ENCODE results near the gene CCDC74B. TPM values are rescaled to one million over a fixed set of nuclear protein-coding genes. Genes with fewer than 3 reads are reported as not detected.
"Not testable (repeated sequence)": the region's sequence is repeated elsewhere in the genome, so short reads cannot be mapped to it uniquely, and the experiment has no call there.

The CCDC74B gene
- total RNA-seq, 4 donors from 2014 or later, result 0.31 to 4.4 (median 0.70) TPM

DNA sequence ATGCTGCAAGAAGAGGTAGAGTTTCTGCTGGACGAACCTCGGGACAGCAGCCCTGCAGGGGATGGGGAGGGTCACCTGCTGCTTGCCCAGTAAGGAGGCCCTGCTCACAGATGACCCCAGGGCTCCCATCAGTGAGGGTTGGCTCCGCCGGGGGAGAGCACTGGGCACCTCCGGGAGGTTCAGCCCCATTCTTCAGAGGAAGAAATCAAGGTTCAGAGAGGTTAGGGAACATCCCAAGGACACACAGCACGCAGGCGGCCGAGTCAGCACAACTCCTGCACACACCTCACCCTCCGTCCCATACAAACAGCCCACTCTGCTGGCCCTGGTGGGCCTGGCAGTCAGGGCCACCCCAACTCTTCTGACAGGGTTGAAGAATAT lies 11.7 kb upstream of the CCDC74B start:
- no peaks in the 10 kb centered on the region for H3K27me3 ChIP-seq
- no peaks in the 10 kb centered on the region for H3K4me1 ChIP-seq
- peaks cover 0 to 81% (median 4%) of the 10 kb centered on the region in 3 donors for H3K36me3 ChIP-seq
- WGBS, 2 donors, result 92% methylated on average over 4 of the region's 9 CpGs; no CpG with 5 or more reads in 1 of the 2 donors
- no peak for TF ChIP-seq POLR2A (IDR thresholded peaks at IDR 0.05)
- TF ChIP-seq, protein P1, sequence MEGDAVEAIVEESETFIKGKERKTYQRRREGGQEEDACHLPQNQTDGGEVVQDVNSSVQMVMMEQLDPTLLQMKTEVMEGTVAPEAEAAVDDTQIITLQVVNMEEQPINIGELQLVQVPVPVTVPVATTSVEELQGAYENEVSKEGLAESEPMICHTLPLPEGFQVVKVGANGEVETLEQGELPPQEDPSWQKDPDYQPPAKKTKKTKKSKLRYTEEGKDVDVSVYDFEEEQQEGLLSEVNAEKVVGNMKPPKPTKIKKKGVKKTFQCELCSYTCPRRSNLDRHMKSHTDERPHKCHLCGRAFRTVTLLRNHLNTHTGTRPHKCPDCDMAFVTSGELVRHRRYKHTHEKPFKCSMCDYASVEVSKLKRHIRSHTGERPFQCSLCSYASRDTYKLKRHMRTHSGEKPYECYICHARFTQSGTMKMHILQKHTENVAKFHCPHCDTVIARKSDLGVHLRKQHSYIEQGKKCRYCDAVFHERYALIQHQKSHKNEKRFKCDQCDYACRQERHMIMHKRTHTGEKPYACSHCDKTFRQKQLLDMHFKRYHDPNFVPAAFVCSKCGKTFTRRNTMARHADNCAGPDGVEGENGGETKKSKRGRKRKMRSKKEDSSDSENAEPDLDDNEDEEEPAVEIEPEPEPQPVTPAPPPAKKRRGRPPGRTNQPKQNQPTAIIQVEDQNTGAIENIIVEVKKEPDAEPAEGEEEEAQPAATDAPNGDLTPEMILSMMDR (IDR thresholded peaks at IDR 0.05), result no peak
- H3K27ac ChIP-seq, result no peak overlapping the region
- H3K4me3 ChIP-seq, result no peak overlapping the region
- intact Hi-C loops (cut with DNase I), result no loop called here
- no peaks in the 10 kb centered on the region for H3K9me3 ChIP-seq
- DNase-seq, result no peak

DNA sequence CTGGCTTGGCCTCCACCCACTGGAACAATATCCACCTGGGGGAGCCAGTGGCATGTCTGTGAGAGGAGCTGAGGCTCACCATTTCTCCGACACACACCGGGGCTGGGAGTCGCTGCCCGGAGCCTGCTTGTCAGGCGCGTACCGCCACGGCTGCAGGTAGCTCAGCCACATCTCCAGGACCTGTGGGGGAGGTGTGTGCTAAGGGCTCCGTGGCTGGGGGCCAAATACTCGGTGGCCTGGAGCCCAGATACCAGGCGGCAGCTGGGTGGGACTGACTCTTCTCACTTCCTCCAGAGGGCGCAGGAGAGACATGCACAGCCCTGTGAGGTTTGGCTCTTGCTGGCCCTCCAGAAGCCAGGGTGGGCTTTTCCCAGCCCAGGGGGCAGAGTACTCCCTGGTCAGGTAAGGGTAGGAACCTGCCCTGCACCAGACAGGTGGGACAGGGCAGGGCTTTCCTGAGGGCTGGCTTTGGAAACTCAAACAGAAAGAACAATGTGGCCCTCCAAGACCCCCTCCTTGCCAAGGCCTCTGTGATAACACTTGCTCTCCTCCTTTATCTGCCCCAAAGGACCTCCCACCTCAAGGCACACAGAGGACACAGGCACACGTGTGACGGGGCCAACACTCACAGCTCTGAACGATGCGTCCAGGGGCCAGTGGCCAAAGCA lies 11.2 kb upstream of the CCDC74B start:
- H3K27ac ChIP-seq; DNase-seq; H3K27me3 ChIP-seq; intact Hi-C loops (cut with DNase I); H3K4me3 ChIP-seq; H3K9me3 ChIP-seq; H3K4me1 ChIP-seq: not testable (repeated sequence)
- TF ChIP-seq, protein P1 (IDR thresholded peaks at IDR 0.05), result peak in 4 of 6 experiments; percentile 19 to 59 (median 38)
- H3K36me3 ChIP-seq, result peaks cover 0 to 76% (median 4%) of the 10 kb centered on the region in 3 donors
- WGBS, 2 donors, result 26% methylated on average over 3 of the region's 16 CpGs; no CpG with 5 or more reads in 1 of the 2 donors

DNA sequence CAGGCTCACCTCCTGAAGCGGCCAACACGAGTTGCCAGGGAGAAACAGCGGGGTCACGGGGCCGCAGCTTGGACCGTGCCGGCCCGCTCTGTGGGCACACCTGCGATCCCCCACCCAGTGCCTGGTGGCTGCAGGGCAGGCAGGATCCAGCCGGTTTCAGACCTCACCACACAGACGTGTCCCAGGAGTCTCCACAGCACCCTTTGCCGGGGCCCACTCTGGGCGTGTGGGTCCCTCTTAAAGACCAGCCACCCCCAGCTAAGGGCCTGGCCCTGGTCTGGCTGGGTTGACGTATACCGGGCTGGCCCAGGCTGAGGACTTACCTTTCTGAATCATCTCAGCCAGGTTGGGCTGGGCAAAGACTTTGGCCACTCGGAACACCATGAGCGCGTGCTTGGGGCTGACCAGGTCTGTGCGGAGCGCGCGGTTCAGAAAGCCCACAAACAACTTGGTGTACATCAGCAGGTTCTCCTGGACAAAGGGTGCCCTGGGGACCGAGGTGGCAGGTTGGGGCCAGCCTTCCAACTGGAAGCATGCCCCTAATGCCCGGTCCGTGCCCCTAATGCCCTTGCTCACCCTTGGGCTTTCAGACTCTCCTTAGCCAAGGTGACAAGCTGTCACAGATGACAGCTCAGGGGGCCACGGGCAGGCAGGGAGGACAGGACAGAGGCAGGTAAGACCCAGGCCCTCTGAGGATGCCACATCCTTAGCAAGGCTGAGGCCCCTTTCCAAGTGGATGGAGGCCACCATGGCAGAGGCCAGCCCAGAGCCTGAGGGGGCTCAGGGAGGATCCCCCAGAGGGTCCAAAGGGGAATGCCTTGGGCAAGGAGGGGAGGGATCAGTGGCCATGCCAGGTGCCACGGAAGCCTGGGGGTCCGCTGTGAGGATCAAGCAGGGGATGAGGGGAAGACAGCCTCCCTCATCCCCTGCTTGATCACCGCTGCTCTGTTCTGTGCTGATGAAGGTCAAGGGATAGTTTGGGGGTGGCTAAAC lies 10.2 kb upstream of the CCDC74B start:
- Histone ChIP-seq H3K4me1 (no peaks in the 10 kb centered on the region), H3K27ac (no peak overlapping the region), H3K9me3 (no peaks in the 10 kb centered on the region), H3K27me3 (no peaks in the 10 kb centered on the region), H3K36me3 (peaks cover 0 to 66% (median 4%) of the 10 kb centered on the region in 3 donors), H3K4me3 (no peak overlapping the region)
- TF ChIP-seq, protein P1 (IDR thresholded peaks at IDR 0.05), result no peak
- TF ChIP-seq POLR2A (IDR thresholded peaks at IDR 0.05), result no peak
- 93 to 100% methylated on average over 3 to 16 of the region's 29 CpGs for WGBS, 2 donors
- DNase-seq, result no peak
- intact Hi-C loops (cut with DNase I), result no loop called here

GRCh38 chr2:130154423-130154770 lies 9.5 kb upstream of the CCDC74B start:
- WGBS, 2 donors, result no CpG with 5 or more reads among the region's 8 CpGs
- intact Hi-C loops (cut with DNase I); H3K27ac ChIP-seq; H3K27me3 ChIP-seq; DNase-seq; H3K9me3 ChIP-seq; H3K4me1 ChIP-seq; H3K4me3 ChIP-seq: not testable (repeated sequence)
- H3K36me3 ChIP-seq, result peaks cover 0 to 59% (median 4%) of the 10 kb centered on the region in 3 donors

DNA sequence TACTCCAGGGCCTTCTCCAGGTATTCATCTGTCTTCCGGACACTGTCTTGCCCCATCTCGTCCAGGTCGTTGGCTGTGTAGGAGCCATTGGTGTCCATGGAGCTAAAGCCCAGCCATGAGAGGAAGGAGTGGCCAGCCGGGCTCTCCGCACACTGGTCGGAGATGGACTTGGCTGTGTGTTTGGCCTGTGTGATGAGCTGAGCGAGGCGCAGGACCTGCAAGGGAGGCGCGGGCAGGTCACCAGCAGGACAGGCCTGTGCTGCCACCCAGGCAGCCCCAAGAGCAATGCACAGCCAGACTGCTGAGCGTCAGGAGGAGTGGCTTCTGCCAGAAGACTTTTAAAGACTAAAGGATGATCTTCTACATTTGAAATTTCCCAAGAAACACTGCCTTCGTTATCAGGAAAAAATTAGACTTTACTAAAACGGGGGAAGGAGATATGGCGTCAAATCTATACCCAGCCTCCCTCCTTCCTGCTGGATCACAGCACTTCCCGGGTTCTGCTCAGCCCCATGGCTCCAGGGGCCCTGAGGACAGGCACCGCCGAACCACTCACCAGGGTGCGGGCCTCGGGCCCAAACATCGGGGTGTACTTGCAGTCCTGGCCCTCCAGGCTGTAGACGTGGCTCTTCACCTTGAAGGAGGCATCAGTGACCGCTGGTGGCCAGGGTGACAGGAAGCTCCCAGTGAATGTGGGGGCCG lies 9.0 kb upstream of the CCDC74B start:
- H3K4me1 ChIP-seq; H3K27ac ChIP-seq; intact Hi-C loops (cut with DNase I); H3K4me3 ChIP-seq; H3K9me3 ChIP-seq; H3K27me3 ChIP-seq; DNase-seq: not testable (repeated sequence)
- H3K36me3 ChIP-seq, result peaks cover 0 to 54% (median 4%) of the 10 kb centered on the region in 3 donors
- 86 to 87% methylated on average over 6 to 10 of the region's 23 CpGs for WGBS, 2 donors
